GM19099 (cell line): ENCODE data around the gene CAPZA2.

Experiments used
- POLR2A ChIP-seq: IDR thresholded peaks from 3 replicates; pipeline ENCODE4 v1.6.1; 2011; ENCODE audit warnings: low read depth; ENCODE audit not compliant: insufficient read length; ENCODE audit errors: extremely low read depth

Gene CAPZA2

DNA sequence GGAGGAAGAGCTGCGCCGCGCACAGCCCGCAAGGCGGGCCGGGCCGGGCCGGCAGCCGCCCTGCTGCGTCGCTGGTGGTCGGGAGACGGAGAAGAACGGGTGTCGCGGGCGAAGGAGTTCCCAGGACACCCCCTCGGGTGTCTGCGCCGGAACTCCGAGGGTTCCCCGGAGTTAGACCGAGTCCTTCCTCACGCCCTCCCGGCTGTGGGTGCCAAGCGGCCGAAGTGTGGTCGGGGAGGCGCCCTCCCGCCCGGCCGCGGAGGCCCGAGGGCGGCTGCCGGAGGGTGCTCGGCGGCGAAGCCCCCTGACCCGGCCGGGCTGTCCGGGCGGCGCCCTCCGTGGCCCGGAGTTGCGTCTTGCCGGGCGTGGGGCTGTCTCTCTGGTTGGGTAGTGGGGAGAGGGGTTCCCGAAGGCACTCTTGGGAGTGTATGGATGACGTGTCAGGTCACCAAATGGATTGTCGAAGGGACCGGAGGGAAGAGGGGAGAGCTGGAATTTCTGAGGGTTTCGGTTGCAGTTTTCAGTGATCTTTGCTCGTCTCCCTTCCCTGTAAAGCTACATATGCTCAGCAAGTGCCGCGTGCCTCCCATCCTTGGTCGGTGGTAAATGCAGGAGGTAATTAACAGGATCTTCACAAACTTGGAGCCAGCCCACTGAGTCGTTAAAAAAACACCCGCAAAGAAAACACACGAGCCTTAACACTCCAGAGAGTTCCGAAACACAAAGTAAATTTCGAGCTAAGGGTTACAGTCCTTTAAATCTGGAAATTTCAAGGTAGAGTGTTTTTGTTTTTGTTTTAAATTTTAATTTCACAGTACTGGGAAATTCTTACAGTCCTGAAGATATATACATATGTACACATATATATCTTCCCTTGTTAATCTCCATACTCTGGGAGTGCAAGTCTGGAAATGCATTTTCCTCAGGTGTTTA lies 91.8 kb downstream of the CAPZA2 start:
- peak; percentile 65 for TF ChIP-seq POLR2A

GRCh38 chr7:116955340-116955739 lies 93.0 kb downstream of the CAPZA2 start:
- TF ChIP-seq POLR2A = no peak

- peak; percentile 20 for TF ChIP-seq POLR2A
Measured at GRCh38 chr7:116955801-116956476, 93.6 kb downstream of the CAPZA2 start.

GRCh38 chr7:116956477-116956804 lies 94.1 kb downstream of the CAPZA2 start:
- no peak for TF ChIP-seq POLR2A

GRCh38 chr7:116957874-116958273 lies 95.5 kb downstream of the CAPZA2 start:
- no peak for TF ChIP-seq POLR2A

GRCh38 chr7:116963234-116963633 lies 100.8 kb downstream of the CAPZA2 start:
- no peak for TF ChIP-seq POLR2A

DNA sequence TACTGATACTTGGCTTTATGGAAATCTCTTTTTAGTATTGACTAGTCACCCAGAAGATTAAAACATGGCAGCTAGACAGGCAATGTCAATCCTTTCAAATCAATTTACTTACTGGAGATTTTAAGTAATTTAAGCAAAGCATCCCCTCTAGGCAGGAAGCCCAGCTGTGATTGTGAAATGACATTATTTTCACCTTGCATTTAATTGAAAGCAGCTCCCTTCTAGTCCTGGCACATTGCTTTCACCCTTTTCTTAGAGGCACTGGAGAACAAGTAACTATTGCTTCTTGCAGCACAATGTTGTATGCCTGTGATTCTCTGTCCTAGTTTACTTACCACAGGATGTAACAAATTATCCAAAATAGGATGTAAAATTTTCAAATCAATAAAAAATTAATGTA lies 104.2 kb downstream of the CAPZA2 start:
- TF ChIP-seq POLR2A = no peak

DNA sequence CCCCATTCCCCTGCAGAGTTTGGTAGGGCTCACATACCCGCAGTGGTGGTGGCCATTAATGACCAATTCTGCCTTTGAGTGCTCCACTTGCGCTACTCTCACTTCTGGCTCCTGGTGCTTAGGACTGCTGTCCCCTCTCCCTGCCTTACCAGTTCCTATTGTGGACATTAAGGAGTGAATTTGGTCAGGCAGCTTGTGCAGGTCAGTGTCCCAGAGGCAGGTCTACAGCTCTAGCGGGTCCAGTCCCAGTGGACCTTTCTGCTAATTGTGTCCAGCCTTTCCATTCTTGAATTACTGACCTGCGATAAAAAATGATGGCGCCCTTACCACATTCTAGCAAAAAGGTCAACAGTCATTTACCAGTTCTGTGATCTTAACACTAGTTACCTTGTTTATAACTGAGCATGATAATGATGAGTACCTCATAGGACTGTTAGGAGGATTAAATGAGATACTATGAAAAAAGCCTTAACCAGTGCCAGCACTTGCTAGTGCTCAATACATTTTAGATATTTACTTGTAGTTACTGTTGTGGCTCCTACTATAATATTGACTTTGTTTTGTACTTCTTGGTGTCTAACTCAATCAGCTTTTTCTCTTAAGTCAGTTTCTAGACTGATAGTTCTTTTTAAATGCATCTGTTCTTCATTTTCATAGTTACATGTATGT lies 105.0 kb downstream of the CAPZA2 start:
- TF ChIP-seq POLR2A = no peak

DNA sequence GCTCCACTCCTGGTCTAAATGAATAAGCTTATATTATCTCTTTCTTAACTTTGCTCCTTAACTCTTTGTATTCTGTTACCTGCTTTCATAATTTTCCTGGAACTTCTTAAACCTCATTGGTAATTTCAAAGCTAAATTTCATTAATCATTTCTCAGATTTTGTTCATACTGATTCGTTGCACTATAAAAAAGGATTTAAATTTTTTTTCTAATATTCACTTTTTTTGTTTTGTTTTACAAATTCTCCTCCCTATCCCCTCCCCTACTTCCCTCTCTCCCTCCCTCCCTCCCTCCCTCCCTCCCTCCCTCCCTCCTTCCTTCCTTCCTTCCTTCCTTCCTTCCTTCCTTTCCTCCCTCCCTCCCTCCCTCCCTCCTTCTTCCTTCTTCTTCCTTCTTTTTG lies 105.6 kb downstream of the CAPZA2 start:
- no peak for TF ChIP-seq POLR2A

DNA sequence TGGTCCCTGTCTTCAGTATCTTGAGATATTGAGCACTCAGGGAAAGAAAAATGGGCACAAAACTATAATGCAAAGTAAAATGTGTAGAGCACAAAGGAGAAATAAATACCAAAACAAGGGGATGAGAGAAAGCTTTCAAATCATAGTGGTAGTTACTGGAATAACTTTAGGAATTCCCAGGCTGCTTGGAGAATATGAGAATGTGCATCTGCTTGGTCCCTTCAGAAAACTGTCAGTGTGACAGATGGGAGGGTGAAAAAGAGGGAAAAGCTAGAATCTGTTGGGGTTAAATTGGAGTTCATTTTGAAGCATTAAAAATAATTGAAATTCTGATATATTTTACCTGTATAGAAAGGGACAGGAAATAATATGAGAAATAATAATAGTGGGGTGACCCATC lies 106.2 kb downstream of the CAPZA2 start:
- no peak for TF ChIP-seq POLR2A

GRCh38 chr7:116969371-116969902 lies 107.0 kb downstream of the CAPZA2 start:
- no peak for TF ChIP-seq POLR2A

GRCh38 chr7:116970238-116970910 lies 108.0 kb downstream of the CAPZA2 start:
- no peak for TF ChIP-seq POLR2A
